ENCODE measurements around the gene PCDHA8.
"Not testable (repeated sequence)": the region's sequence is repeated elsewhere in the genome, so short reads cannot be mapped to it uniquely, and the experiment has no call there.

Gene PCDHA8, protein sequence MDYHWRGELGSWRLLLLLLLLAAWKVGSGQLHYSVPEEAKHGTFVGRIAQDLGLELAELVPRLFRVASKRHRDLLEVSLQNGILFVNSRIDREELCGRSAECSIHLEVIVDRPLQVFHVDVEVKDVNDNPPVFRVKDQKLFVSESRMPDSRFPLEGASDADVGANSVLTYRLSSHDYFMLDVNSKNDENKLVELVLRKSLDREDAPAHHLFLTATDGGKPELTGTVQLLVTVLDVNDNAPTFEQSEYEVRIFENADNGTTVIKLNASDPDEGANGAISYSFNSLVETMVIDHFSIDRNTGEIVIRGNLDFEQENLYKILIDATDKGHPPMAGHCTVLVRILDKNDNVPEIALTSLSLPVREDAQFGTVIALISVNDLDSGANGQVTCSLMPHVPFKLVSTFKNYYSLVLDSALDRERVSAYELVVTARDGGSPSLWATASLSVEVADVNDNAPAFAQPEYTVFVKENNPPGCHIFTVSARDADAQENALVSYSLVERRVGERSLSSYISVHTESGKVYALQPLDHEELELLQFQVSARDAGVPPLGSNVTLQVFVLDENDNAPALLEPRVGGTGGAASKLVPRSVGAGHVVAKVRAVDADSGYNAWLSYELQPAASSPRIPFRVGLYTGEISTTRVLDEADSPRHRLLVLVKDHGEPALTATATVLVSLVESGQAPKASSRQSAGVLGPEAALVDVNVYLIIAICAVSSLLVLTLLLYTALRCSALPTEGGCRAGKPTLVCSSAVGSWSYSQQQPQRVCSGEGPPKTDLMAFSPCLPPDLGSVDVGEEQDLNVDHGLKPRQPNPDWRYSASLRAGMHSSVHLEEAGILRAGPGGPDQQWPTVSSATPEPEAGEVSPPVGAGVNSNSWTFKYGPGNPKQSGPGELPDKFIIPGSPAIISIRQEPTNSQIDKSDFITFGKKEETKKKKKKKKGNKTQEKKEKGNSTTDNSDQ

DNA sequence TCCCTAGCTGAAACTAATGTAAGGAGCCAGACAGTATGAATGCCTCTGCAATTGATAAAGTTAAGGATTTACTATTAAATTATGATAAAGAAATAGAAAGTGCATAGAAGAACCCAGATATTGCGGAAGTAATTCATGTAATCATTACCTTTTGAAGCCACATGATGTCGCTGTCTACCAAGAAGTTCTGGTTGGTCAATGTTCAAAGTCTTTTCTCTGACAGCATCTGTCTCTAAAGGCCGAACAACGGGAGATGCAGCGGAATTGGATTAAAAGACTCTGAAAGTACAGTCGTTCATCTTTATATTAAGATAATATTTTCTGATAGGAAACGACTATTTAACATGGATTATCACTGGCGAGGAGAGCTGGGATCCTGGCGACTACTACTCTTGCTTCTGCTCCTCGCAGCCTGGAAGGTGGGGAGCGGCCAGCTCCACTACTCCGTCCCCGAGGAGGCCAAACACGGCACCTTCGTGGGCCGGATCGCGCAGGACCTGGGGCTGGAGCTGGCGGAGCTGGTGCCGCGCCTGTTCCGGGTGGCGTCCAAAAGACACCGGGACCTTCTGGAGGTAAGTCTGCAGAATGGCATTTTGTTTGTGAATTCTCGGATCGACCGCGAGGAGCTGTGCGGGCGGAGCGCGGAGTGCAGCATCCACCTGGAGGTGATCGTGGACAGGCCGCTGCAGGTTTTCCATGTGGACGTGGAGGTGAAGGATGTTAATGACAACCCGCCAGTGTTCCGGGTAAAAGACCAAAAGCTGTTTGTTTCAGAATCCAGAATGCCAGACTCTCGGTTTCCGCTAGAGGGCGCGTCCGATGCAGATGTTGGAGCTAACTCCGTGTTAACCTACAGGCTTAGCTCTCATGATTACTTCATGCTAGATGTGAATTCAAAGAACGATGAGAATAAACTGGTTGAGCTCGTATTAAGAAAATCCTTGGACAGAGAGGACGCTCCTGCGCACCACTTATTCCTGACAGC is at the start of gene PCDHA8:
Gene PCDHA8, plus strand, starts transcription at position 210 of the 985 bp plus-strand sequence. Its CDS starts 135 bp downstream, at position 345.
- no peak for DNase-seq (ENCODE audit: low read depth in 2 of 2)

DNA sequence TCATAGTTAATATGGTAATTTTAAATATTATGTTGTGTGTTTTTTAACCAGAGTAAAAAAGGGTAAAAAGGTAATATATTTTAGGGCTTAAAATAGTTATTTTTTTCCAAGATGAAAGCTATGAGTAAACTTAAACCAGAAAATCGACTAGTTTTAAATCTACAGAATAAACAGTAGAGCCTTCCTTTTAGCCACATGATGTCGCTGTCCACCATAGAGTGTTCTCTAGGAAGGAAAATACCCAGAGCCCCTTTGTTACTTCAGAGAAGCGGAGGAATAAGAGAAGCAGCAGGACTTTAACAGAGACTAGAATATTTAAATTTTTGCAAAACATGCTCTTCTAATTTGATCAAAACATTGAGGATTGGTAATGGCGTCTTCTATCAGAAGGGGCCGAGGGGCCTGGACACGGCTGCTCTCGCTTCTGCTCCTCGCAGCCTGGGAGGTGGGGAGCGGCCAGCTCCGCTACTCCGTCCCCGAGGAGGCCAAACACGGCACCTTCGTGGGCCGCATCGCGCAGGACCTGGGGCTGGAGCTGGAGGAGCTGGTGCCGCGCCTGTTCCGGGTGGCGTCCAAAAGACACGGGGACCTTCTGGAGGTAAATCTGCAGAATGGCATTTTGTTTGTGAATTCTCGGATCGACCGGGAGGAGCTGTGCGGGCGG is 46.3 kb upstream of the PCDHA8 start, which contains the start of gene PCDHA2:
Gene PCDHA2, plus strand, starts transcription at position 258 of the 664 bp plus-strand sequence.
- no peak for DNase-seq (ENCODE audit: low read depth in 2 of 2)

DNA sequence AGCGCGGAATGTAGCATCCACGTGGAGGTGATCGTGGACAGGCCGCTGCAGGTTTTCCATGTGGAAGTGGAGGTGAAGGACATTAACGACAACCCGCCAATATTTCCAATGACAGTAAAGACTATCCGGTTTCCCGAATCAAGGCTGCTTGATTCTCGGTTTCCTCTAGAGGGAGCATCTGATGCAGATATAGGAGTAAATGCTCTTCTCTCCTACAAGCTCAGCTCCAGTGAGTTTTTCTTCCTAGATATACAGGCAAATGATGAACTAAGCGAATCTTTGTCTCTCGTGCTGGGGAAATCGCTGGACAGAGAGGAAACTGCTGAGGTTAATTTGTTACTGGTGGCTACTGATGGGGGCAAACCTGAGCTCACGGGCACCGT is 45.7 kb upstream of the PCDHA8 start:
- DNase-seq (ENCODE audit: low read depth in 2 of 2): no peak

DNA sequence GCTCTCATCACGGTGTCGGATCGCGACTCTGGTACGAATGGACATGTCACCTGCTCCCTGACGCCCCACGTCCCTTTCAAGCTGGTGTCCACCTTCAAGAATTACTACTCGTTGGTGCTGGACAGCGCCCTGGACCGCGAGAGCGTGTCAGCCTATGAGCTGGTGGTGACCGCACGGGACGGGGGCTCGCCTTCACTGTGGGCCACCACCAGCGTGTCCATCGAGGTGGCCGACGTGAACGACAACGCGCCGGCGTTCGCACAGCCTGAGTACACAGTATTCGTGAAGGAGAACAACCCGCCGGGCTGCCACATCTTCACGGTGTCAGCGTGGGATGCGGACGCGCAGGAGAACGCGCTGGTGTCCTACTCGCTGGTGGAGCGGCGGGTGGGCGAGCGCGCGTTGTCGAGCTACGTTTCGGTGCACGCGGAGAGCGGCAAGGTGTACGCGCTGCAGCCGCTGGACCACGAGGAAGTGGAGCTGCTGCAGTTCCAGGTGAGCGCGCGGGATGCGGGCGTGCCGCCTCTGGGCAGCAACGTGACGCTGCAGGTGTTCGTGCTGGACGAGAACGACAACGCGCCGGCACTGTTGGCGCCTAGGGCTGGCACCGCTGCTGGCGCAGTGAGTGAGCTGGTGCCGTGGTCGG is 44.8 kb upstream of the PCDHA8 start:
- DNase-seq (ENCODE audit: low read depth in 2 of 2): not testable (repeated sequence)

DNA sequence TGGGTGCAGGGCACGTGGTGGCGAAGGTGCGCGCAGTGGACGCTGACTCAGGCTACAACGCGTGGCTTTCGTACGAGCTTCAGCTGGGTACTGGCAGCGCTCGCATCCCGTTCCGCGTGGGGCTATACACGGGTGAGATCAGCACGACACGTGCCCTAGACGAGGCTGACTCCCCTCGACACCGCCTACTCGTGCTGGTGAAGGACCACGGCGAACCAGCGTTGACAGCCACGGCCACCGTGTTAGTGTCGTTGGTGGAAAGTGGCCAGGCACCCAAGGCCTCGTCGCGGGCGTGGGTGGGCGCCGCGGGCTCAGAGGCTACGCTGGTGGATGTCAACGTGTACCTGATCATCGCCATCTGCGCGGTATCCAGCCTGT is 44.3 kb upstream of the PCDHA8 start:
- no peak for DNase-seq (ENCODE audit: low read depth in 2 of 2)

DNA sequence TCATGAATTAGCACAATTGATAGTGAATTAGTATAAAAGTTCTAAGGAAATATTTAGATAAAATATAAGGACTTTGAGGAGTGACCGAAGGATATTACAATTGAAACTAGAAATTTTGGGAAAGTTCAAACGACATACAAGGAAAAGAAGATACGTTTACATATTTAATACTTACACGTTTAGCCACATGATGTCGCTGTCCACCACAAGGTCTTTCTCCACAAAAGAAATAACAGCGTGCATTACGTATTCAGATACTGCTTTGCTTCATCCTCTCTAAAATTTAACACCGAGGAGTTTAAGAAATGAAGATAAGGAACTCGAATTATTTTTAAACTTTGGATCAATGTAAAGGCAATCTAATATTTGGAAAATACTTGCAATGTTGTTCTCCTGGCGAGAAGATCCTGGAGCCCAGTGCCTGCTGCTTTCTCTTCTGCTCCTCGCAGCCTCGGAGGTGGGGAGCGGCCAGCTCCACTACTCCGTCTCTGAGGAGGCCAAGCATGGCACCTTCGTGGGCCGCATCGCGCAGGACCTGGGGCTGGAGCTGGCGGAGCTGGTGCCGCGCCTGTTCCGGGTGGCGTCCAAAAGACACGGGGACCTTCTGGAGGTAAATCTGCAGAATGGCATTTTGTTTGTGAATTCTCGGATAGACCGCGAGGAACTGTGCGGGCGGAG is 40.0 kb upstream of the PCDHA8 start, which contains the start of gene PCDHA3:
Gene PCDHA3, plus strand, starts transcription at position 242 of the 678 bp plus-strand sequence.
- no peak for DNase-seq (ENCODE audit: low read depth in 2 of 2)

DNA sequence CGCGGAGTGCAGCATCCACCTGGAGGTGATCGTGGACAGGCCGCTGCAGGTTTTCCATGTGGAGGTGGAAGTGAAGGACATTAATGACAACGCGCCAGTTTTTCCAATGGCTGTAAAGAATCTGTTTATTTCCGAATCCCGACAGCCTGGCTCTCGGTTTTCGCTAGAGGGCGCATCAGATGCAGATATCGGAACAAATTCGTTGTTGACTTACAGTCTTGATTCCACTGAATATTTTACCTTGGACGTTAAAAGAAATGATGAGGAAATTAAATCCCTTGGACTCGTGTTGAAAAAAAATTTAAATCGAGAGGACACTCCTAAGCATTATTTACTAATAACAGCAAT is 39.5 kb upstream of the PCDHA8 start:
- no peak for DNase-seq (ENCODE audit: low read depth in 2 of 2)

DNA sequence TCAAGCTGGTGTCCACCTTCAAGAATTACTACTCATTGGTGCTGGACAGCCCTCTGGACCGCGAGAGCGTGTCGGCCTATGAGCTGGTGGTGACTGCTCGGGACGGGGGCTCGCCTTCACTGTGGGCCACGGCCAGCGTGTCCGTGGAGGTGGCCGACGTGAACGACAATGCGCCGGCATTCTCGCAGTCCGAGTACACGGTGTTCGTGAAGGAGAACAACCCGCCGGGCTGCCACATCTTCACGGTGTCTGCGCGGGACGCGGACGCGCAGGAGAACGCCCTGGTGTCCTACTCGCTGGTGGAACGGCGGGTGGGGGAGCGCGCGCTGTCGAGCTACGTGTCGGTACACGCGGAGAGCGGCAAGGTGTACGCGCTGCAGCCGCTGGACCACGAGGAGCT is 38.6 kb upstream of the PCDHA8 start:
- not testable (repeated sequence) for DNase-seq (ENCODE audit: low read depth in 2 of 2)

DNA sequence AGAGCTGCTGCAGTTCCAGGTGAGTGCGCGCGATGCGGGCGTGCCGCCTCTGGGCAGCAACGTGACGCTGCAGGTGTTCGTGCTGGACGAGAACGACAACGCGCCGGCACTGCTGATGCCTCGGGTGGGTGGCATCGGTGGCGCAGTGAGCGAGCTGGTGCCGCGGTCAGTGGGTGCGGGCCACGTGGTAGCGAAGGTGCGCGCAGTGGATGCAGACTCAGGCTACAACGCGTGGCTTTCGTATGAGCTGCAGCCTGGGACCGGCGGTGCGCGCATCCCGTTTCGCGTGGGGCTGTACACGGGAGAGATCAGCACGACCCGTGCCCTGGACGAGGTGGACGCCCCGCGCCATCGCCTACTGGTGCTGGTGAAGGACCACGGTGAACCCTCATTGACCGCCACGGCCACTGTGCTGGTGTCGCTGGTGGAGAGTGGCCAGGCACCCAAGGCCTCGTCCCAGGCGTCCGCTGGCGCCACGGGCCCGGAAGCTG is 38.2 kb upstream of the PCDHA8 start:
- DNase-seq (ENCODE audit: low read depth in 2 of 2): no peak

DNA sequence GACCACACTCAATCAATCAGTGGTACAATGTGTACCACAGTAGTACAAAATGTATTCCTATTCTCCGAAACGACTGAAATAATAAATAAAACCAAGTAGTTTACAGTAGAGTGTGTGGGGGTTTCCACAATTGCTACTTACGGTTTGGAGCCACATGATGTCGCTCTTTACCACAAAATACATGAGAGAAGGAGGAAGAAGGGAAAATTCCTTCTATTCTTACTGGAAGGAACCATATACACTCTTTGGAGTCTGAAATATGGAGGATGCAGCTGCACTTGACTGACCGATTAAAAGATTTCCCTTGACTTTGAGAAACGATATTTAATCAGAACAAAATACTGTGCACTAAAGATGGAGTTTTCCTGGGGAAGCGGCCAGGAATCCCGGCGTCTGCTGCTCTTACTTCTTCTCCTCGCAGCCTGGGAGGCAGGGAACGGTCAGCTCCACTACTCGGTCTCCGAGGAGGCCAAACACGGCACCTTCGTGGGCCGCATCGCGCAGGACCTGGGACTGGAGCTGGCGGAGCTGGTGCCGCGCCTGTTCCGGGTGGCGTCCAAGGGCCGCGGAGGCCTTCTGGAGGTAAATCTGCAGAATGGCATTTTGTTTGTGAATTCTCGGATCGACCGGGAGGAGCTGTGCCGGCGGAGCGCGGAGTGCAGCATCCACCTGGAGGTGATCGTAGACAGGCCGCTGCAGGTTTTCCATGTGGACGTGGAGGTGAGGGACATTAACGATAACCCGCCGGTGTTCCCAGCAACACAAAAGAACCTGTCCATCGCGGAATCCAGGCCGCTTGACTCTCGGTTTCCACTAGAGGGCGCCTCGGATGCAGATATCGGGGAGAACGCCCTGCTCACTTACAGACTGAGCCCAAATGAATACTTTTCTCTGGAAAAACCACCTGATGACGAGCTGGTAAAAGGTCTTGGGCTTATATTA is 33.9 kb upstream of the PCDHA8 start, which contains the start of gene PCDHA4:
Gene PCDHA4, plus strand, starts transcription at position 235 of the 942 bp plus-strand sequence.
- DNase-seq (ENCODE audit: low read depth in 2 of 2): no peak

DNA sequence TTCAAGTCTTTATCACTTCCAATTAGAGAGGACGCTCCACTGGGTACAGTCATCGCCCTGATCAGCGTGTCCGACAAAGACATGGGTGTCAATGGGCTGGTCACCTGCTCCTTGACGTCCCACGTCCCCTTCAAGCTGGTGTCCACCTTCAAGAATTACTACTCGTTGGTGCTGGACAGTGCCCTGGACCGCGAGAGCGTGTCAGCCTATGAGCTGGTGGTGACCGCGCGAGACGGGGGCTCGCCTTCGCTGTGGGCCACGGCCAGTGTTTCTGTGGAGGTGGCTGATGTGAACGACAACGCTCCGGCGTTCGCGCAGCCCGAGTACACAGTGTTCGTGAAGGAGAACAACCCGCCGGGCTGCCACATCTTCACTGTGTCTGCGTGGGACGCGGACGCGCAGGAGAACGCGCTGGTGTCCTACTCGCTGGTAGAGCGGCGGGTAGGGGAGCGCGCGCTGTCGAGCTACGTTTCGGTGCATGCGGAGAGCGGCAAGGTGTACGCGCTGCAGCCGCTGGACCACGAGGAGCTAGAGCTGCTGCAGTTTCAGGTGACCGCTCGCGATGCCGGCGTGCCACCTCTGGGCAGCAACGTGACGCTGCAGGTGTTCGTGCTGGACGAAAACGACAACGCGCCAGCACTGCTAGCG is 32.6 kb upstream of the PCDHA8 start:
- DNase-seq (ENCODE audit: low read depth in 2 of 2): not testable (repeated sequence)

DNA sequence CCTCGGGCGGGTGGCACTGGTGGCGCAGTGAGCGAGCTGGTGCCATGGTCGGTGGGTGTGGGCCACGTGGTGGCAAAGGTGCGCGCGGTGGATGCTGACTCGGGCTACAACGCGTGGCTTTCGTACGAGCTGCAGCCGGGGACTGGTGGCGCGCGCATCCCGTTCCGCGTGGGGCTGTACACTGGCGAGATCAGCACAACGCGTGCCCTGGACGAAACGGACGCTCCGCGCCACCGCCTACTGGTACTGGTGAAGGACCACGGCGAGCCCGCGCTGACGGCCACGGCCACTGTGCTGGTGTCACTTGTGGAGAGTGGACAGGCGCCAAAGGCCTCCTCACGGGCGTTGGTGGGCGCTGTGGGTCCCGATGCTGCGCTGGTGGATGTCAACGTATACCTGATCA is 32.1 kb upstream of the PCDHA8 start:
- DNase-seq (ENCODE audit: low read depth in 2 of 2): no peak

DNA sequence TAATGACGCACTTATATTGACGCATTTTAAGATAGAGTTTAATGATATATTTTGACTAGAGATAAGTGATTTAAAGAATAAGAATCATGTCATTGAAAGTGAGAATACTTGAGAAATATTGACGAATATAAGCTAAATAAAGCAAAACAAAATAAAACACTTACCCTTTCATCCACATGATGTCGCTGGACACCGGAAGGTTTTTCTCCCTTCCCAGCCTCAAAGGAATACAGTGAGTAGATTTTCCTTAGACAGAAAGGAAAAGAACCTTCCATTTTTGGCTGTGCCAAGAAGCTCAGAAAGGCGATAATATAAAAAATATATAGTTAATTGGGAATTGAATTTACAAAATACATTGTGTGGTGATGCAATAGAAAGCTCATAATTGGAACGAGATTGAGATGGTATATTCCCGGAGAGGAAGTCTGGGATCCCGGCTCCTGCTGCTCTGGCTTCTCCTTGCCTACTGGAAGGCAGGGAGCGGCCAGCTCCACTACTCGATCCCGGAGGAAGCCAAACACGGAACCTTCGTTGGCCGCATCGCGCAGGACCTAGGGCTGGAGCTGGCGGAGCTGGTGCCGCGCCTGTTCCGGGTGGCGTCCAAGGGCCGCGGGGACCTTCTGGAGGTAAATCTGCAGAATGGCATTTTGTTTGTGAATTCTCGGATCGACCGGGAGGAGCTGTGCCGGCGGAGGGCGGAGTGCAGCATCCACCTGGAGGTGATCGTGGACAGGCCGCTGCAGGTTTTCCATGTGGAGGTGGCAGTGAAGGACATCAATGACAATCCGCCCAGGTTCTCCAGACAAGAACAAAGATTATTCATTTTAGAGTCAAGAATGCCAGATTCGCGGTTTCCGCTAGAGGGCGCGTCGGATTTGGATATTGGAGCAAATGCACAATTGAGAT is 19.4 kb upstream of the PCDHA8 start, which contains the start of gene PCDHA5:
Gene PCDHA5, plus strand, starts transcription at position 239 of the 906 bp plus-strand sequence.
- DNase-seq (ENCODE audit: low read depth in 2 of 2): no peak

DNA sequence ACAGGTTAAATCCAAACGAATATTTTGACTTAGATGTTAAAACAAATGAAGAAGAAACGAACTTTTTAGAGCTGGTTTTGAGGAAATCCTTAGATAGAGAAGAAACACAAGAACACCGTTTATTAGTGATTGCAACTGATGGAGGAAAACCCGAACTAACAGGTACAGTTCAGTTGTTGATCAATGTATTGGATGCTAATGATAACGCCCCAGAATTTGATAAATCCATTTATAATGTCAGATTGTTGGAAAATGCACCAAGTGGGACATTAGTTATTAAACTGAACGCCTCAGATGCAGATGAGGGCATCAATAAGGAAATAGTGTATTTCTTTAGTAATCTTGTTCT is 18.7 kb upstream of the PCDHA8 start:
- DNase-seq (ENCODE audit: low read depth in 2 of 2): no peak

DNA sequence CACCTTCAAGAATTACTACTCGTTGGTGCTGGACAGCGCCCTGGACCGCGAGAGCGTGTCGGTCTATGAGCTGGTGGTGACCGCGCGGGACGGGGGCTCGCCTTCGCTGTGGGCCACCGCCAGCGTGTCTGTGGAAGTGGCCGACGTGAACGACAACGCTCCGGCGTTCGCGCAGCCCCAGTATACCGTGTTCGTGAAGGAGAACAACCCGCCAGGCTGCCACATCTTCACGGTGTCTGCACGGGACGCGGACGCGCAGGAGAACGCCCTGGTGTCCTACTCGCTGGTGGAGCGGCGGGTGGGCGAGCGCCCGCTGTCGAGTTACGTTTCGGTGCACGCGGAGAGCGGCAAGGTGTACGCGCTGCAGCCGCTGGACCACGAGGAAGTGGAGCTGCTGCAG is 18.0 kb upstream of the PCDHA8 start:
- DNase-seq (ENCODE audit: low read depth in 2 of 2): not testable (repeated sequence)

DNA sequence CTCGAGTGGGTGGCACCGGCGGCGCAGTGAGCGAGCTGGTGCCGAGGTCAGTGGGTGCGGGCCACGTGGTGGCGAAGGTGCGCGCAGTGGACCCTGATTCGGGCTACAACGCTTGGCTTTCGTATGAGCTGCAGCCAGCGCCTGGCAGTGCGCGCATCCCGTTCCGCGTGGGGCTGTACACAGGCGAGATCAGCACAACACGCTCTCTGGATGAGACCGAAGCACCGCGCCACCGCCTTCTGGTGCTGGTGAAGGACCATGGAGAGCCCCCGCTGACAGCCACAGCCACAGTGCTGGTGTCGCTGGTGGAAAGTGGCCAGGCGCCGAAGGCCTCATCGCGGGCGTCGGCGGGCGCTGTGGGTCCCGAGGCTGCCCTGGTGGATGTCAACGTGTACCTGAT is 17.5 kb upstream of the PCDHA8 start:
- DNase-seq (ENCODE audit: low read depth in 2 of 2): no peak
